HG03342 (cell line): ENCODE data around the gene HOXA1.

Experiments
- ATAC-seq: cut with Tn5 transposase; IDR thresholded peaks from one replicate; pipeline ENCODE4 v1.9.1; 2021; ENCODE audit warnings: mild to moderate bottlenecking, moderate library complexity; ENCODE audit not compliant: unreplicated experiment

The HOXA1 gene

GRCh38 chr7:27117887-27118491 is 22.2 kb upstream of the HOXA1 start:
- ATAC-seq: no peak

- no peak for ATAC-seq
Measured at GRCh38 chr7:27116962-27117886, 21.4 kb upstream of the HOXA1 start.

GRCh38 chr7:27116031-27116961 is 20.5 kb upstream of the HOXA1 start:
- no peak for ATAC-seq

- no peak for ATAC-seq
Measured at GRCh38 chr7:27115221-27116026, 19.6 kb upstream of the HOXA1 start.

- no peak for ATAC-seq
Measured at GRCh38 chr7:27114881-27115220, 19.1 kb upstream of the HOXA1 start.

GRCh38 chr7:27113991-27114769 is 18.4 kb upstream of the HOXA1 start:
- no peak for ATAC-seq

- no peak for ATAC-seq
Measured at GRCh38 chr7:27112955-27113949, 17.5 kb upstream of the HOXA1 start.

GRCh38 chr7:27112361-27112760 is 16.6 kb upstream of the HOXA1 start:
- ATAC-seq: no peak

GRCh38 chr7:27111751-27112277 is 16.0 kb upstream of the HOXA1 start:
- no peak for ATAC-seq

GRCh38 chr7:27111042-27111750 is 15.4 kb upstream of the HOXA1 start:
- ATAC-seq: no peak

- no peak for ATAC-seq
Measured at GRCh38 chr7:27110186-27111031, 14.6 kb upstream of the HOXA1 start.

- no peak for ATAC-seq
Measured at GRCh38 chr7:27109466-27110185, 13.8 kb upstream of the HOXA1 start.

GRCh38 chr7:27108390-27109127 is 12.8 kb upstream of the HOXA1 start:
- no peak for ATAC-seq

GRCh38 chr7:27107391-27108381 is 11.9 kb upstream of the HOXA1 start:
- no peak for ATAC-seq
